HG03095 (cell line): Measurements from ENCODE around the gene CDK4.
"Not testable (repeated sequence)": the region's sequence is repeated elsewhere in the genome, so short reads cannot be mapped to it uniquely, and the experiment has no call there.

Source experiments
- ATAC-seq: cut with Tn5 transposase; IDR thresholded peaks from one replicate; pipeline ENCODE4 v1.9.1; 2021; ENCODE audit warnings: moderate library complexity; ENCODE audit not compliant: unreplicated experiment

CDK4 gene

GRCh38 chr12:57751788-57752667, at the start of gene CDK4:
Gene CDK4, minus strand, starts transcription at chr12:57752310. Its CDS starts 593 bp downstream, at chr12:57751717.
- ATAC-seq, result peak; percentile 64

- ATAC-seq, result no peak
Measured at GRCh38 chr12:57800965-57801364, 48.9 kb upstream of the CDK4 start.

GRCh38 chr12:57797933-57798332, 45.8 kb upstream of the CDK4 start:
- ATAC-seq, result no peak

DNA sequence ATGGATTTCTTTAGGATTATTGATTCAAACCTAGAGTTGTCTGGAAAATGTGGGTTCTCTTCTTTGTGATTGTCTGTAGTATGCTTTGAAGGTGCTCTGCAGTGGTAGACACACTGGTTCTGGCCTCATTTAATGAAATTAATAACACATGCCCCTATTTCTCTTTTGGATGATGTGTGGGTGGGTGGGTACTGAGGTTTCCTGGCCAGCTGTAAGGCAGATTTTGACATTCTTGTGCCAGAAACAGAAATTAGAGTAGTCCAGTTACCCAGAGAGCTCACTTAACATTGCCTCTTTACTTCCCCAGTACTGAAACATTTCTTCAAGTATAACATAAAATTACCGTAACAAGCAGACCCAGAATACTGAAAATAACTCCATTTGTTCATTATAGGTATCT, 44.9 kb upstream of the CDK4 start:
- no peak for ATAC-seq

GRCh38 chr12:57795354-57795753, 43.2 kb upstream of the CDK4 start:
- no peak for ATAC-seq

GRCh38 chr12:57793920-57794319, 41.8 kb upstream of the CDK4 start:
- ATAC-seq, result no peak

DNA sequence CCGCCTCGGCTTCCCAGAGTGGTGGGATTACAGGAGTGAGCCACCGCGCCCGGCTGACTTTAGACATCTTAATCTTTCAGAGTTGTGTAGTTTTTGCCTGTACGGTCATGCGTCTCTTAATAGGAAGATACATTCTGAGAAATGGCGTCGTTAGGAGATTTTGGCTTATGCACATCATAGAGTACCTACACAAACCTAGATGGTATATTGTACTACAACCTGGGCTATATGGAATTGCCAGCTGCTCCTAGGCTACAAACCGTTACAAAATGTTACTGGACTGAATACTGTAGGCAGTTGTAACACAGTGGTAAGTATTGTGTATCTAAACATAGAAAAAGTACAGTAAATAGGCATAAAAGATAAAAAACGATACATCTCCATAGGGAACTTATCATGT, 31.8 kb upstream of the CDK4 start:
- ATAC-seq, result no peak

DNA sequence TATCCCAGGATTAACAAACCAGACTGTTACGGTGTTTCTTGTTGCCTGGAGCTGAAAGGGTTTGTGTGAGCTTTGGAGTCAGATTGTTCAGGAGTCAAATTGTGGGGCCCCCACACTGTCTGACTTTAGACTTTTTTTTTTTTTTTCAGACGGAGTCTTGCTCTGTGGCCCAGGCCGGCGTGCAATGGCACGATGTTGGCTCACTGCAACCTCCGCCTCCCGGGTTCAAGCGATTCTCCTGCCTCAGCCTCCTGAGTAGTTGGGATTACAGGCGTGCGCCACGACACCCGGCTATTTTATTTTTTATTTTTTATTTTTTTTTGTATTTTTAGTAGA, 31.3 kb upstream of the CDK4 start:
- ATAC-seq, result no peak

DNA sequence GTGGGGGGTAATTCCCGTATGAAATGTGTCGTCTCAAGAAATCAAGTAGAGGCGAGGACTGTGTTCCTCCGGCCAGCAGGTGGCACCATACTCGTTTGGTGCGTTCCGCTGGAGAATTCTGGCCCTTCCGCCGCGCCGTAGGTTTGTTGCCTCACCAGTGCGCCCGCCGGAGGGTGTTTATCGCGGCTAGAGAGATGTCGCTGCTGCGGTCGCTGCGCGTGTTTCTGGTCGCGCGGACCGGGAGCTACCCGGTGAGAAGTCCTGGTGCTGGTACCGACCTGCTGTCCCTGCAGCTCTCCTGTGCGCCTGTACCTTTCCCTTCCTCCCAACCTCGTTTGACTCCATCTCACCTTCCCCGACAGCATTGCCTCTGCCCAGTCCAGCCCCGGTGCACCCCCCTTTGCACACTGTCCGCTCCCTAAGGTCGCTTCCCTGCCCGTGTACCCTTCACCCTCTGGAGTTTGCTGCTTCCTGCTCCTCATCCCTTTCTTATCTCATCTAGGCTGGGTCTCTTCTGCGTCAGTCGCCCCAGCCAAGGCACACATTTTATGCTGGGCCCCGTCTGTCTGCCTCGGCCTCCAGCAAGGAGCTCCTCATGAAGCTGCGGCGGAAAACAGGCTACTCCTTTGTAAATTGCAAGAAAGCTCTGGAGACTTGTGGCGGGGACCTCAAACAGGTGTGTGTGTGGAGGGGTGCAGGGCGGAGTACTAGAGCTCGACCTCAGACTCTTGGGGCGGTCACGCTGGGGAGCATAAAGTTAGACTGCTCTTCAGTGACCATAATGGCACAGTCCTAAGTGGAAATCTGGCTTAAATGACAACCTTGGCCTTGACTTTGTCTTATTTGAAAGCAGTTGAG, 30.7 kb upstream of the CDK4 start, which contains the start of gene TSFM:
Gene TSFM, plus strand, starts transcription at position 180 of the 858 bp plus-strand sequence. Its CDS starts 15 bp downstream, at position 195.
- ATAC-seq, result peak; percentile 93

DNA sequence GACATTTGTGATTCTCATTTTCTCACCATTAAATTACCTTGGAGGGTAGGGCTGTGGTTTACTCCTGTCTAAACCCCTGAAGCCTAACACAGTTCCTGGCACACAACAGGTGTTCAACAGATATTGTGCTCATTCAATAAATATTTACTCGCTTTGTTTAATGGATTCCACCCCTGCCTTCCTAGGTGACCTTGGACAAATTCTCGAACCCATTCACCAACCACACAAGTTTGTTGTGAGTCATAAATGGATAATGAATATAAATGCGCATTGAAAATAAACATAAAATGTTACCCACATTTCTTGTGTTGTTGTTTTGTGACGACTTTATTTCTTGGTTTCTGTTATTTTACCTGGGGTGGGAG, 30.1 kb upstream of the CDK4 start:
- ATAC-seq, result no peak

- ATAC-seq, result no peak
Measured at GRCh38 chr12:57781801-57782200, 29.7 kb upstream of the CDK4 start.

- ATAC-seq, result no peak
Measured at GRCh38 chr12:57781244-57781643, 29.1 kb upstream of the CDK4 start.

DNA sequence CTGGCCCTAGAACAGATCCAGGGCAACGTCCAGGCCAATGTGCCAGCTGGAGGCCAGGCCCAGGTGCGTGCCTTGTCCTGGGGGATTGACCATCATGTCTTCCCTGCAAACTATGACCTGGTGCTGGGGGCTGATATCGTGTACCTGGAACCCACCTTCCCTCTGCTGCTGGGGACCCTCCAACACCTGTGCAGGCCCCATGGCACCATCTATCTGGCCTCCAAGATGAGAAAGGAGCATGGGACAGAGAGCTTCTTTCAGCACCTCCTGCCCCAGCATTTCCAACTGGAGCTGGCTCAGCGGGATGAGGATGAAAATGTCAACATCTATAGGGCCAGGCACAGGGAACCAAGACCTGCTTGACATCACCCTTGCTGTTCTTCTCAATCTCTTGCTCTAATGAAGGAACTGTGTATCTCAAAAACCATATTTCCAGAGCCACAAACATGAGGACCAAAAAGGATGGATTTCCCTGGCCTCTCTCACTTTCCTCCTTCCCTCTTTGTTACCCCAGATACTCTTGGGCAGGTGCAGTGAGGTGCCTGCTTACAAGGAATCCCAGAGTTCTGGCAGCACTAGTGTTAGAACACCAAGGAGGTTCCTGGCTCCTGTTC, 28.3 kb upstream of the CDK4 start:
- no peak for ATAC-seq

- no peak for ATAC-seq
Measured at GRCh38 chr12:57779736-57780135, 27.6 kb upstream of the CDK4 start.

- no peak for ATAC-seq
Measured at GRCh38 chr12:57777911-57778310, 25.8 kb upstream of the CDK4 start.

DNA sequence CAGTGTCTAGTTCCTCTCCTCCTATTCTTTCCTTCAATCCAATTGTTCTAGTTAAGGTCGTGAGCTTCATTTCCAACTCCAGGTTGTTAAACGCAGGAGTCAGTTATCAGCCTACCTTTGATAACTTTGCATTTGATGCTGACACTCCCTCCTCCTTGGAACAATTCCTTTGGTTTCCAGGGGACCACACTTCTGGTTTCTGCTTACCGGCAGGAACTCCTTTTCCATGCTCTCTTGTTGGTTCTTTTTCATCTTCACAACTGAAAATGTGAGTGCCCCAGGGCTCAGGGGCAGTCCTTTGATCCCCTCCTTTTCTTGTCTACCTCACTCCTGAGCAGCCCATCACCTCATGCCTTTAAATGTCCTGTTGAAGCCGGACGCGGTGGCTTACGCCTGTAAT, 25.3 kb upstream of the CDK4 start:
- ATAC-seq, result no peak

- no peak for ATAC-seq
Measured at GRCh38 chr12:57776247-57776587, 24.1 kb upstream of the CDK4 start.

DNA sequence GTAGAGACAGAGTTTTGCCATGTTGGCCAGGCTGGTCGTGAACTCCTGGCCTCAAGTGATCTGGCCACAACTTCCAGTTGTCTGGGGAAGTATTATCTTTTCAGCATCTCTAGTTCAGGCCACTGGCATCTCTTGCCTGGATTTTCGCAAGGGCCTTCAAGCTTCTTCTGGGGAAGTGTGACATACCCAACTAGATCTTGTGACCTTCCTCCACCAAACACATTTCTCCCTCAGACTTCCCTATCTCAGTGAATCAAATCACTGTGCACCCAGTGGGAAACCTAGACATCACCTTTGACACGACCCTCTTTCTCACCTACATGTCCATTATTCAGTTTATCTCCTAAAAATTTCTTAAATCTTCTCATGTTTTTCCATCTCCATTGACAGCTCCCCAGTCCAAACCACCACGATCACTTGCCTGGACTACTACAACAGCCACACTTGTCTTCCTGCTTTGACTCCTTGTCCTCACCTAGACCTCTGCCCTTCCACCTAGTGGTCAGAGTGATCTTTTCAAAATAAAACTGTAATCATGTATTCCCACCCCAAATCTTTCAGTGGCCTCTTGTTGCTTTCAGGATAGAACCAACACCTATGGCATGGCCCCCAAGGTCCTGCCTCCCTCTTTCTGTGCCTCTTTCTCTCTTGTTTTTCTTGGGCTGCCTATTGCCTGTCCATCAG, 23.6 kb upstream of the CDK4 start:
- no peak for ATAC-seq

- no peak for ATAC-seq
Measured at GRCh38 chr12:57775044-57775443, 22.9 kb upstream of the CDK4 start.

- not testable (repeated sequence) for ATAC-seq
Measured at GRCh38 chr12:57774634-57775033, 22.5 kb upstream of the CDK4 start.
